ENCODE measurements around the gene B4GALNT2. TPM values are rescaled to one million over a fixed set of nuclear protein-coding genes. Genes with fewer than 3 reads are reported as not detected.
A peak's percentile ranks its signal among the peaks of the same experiment; 100 is the strongest.

Gene B4GALNT2
- total and polyA plus RNA-seq, 2 of the 8 experiments (the other 6 are each of a cell fraction or from before 2014, with no cell fraction given) = not detected

DNA sequence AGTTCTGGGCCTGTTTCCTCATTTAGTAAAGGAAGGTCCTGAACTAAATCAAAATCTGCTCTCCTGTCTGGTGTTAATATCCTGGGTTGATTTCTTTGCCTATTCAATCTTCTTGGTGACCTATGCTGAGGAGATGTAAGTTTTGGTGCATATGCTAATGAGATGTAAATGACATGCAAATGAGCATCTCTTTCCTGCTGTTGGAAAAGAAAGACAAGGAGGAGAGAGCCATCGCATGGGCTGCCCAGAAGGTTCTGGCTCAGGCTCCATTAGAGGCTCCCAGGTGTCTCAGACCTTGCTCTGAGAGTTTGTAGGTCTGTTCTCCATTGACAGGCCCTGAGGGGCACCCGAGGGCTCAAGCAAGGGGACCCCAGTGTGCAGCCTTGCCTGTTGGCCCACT lies 81.3 kb downstream of the B4GALNT2 start:
- no peak overlapping the region for H3K23ac ChIP-seq (ENCODE audit: insufficient read length)
- DNase-seq (ENCODE audit: low read depth in 1 of 2, low spot score in 2 of 2) (no peak), FAIRE-seq (no peak)
- no peak overlapping the region for H3K9ac ChIP-seq (replicated peaks in 1 of 4; ENCODE audit: extremely low read depth in 1 of 4, low read depth in 3 of 4, low read length in 3 of 4)
- no peaks in the 10 kb centered on the region for H3K9me3 ChIP-seq (ENCODE audit: insufficient read depth in 2 of 2, low read depth in 1 of 2, low read length in 1 of 2)
- no peak overlapping the region for H2AFZ ChIP-seq (ENCODE audit: low read length)
- H2BK15ac ChIP-seq (ENCODE audit: low read length) = no peak overlapping the region
- CTCF ChIA-PET (ENCODE audit: partially characterized antibody) = interaction anchor here (1.6 to 6.0 kb wide), 3 partner anchors 8 to 14 kb away, joined by 11 to 42 read pairs (median 11); no protein-coding TSS in a partner anchor
- no peak overlapping the region for H2BK12ac ChIP-seq (ENCODE audit: low read depth, low read length)
- H3K4ac ChIP-seq (replicated peaks; ENCODE audit: insufficient read length, low read depth, low read length) = no peak overlapping the region
- H4K20me1 ChIP-seq (replicated peaks in 1 of 2; ENCODE audit: control insufficient read depth in 1 of 2, insufficient read depth in 2 of 2, low read length in 2 of 2) = no peaks in the 10 kb centered on the region
- no peaks in the 10 kb centered on the region for H3K27me3 ChIP-seq (replicated peaks in 1 of 4; ENCODE audit: control insufficient read depth in 3 of 4, extremely low read depth in 1 of 4, insufficient read depth in 3 of 4, low read length in 3 of 4)
- no peak overlapping the region for H2BK20ac ChIP-seq (ENCODE audit: low read length)
- H3K4me2 ChIP-seq (ENCODE audit: insufficient read depth in 1 of 2, low read depth in 2 of 2, low read length in 2 of 2) = no peak overlapping the region
- H4K8ac ChIP-seq (ENCODE audit: extremely low read depth, insufficient read depth, low read length) = peak overlapping the region; percentile 31; the same call in 1 of the 2 replicates
- no peak overlapping the region for H2BK120ac ChIP-seq (replicated peaks; ENCODE audit: low read depth, low read length)
- H4K91ac ChIP-seq (replicated peaks; ENCODE audit: insufficient read length, low read length) = no peak overlapping the region
- H3K79me2 ChIP-seq (ENCODE audit: control insufficient read depth in 1 of 2, insufficient read depth in 2 of 2, low read length in 2 of 2) = no peaks in the 10 kb centered on the region
- H3K18ac ChIP-seq (ENCODE audit: extremely low read depth, low read length) = no peak overlapping the region; the same call in 1 of the 2 replicates
- H2AK5ac ChIP-seq (ENCODE audit: low read depth, low read length) = no peak overlapping the region
- no peak overlapping the region for H3K27ac ChIP-seq (ENCODE audit: low read depth, low read length)
- H4K5ac ChIP-seq (ENCODE audit: insufficient read length, low read depth, low read length) = no peak overlapping the region
- POLR2A ChIA-PET (ENCODE audit: partially characterized antibody) = interaction anchor here (0.8 to 1.9 kb wide), 4 partner anchors 9 to 129 kb away, joined by 3 to 6 read pairs (median 4); no protein-coding TSS in a partner anchor
- 86% methylated on average over 1 of the region's 2 CpGs; no CpG with 5 or more reads in 1 of the 2 experiments for WGBS, 2 experiments (ENCODE audit: extremely low coverage in 1 of 2, insufficient coverage in 1 of 2, insufficient read length in 1 of 2, insufficient replicate concordance in 2 of 2, low coverage in 1 of 2, low lambda C conversion rate in 2 of 2, missing lambda C conversion rate in 1 of 2)
- H3K79me1 ChIP-seq (ENCODE audit: low read depth, low read length) = no peaks in the 10 kb centered on the region
- no peak overlapping the region for H3K4me3 ChIP-seq (ENCODE audit: extremely low read depth in 1 of 4, insufficient read depth in 2 of 4, low read depth in 3 of 4, low read length in 4 of 4)
- no peak overlapping the region for H2BK5ac ChIP-seq (ENCODE audit: low read depth, low read length)
- no peak overlapping the region for H3K56ac ChIP-seq (replicated peaks; ENCODE audit: insufficient read length, low read depth, low read length)
- H3K4me1 ChIP-seq (replicated peaks in 1 of 4; ENCODE audit: control insufficient read depth in 3 of 4, insufficient read depth in 4 of 4, low read length in 3 of 4) = peaks cover 5 to 22% (median 16%) of the 10 kb centered on the region in 4 experiments
- no peaks in the 10 kb centered on the region for H3K23me2 ChIP-seq (ENCODE audit: low read depth, low read length)
- H3K36me3 ChIP-seq (ENCODE audit: control insufficient read depth in 2 of 4, insufficient read depth in 4 of 4, low read length in 3 of 4) = no peaks in the 10 kb centered on the region
- no peak overlapping the region for H3K14ac ChIP-seq (ENCODE audit: insufficient read length)
- TF ChIP-seq JUND (IDR thresholded peaks at IDR 0.05; ENCODE audit: low read length) = no peak
- no peak for TF ChIP-seq GABPA (IDR thresholded peaks at IDR 0.05; ENCODE audit: borderline replicate concordance, insufficient read depth, low read length)
- no peak for TF ChIP-seq POLR2A (IDR thresholded peaks at IDR 0.05; ENCODE audit: control extremely low read depth in 1 of 2, low read depth in 2 of 2, low read length in 2 of 2)
- no peak for TF ChIP-seq CBX5 (IDR thresholded peaks at IDR 0.05; ENCODE audit: low read depth, low read length)
- TF ChIP-seq GTF2F1 (IDR thresholded peaks at IDR 0.05; ENCODE audit: borderline replicate concordance, low read depth, low read length) = no peak
- TF ChIP-seq TCF12 (IDR thresholded peaks at IDR 0.05; ENCODE audit: low read depth, low read length) = no peak
- no peak for TF ChIP-seq CTBP2 (IDR thresholded peaks at IDR 0.05; ENCODE audit: borderline replicate concordance, insufficient read depth, insufficient read length, low read length)
- TF ChIP-seq, protein P1, sequence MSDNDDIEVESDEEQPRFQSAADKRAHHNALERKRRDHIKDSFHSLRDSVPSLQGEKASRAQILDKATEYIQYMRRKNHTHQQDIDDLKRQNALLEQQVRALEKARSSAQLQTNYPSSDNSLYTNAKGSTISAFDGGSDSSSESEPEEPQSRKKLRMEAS (IDR thresholded peaks at IDR 0.05) = no peak
- TF ChIP-seq, protein P2, sequence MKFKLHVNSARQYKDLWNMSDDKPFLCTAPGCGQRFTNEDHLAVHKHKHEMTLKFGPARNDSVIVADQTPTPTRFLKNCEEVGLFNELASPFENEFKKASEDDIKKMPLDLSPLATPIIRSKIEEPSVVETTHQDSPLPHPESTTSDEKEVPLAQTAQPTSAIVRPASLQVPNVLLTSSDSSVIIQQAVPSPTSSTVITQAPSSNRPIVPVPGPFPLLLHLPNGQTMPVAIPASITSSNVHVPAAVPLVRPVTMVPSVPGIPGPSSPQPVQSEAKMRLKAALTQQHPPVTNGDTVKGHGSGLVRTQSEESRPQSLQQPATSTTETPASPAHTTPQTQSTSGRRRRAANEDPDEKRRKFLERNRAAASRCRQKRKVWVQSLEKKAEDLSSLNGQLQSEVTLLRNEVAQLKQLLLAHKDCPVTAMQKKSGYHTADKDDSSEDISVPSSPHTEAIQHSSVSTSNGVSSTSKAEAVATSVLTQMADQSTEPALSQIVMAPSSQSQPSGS (IDR thresholded peaks at IDR 0.05; ENCODE audit: low read length) = no peak
- TF ChIP-seq BCL11A (IDR thresholded peaks at IDR 0.05; ENCODE audit: low read depth in 2 of 2, low read length in 2 of 2) = no peak
- TF ChIP-seq EGR1 (IDR thresholded peaks at IDR 0.05; ENCODE audit: borderline replicate concordance, low read depth, low read length) = no peak
